IMR-90 (cell line): ENCODE measurements around the gene GLRX2. TPM values are rescaled to one million over a fixed set of nuclear protein-coding genes. Genes with fewer than 3 reads are reported as not detected.
A peak's percentile ranks its signal among the peaks of the same experiment; 100 is the strongest.

Source experiments
- ATAC-seq: fragments of 200-7000 bp; cut with Tn5 transposase; 2 replicates; pipeline ENCODE4 v1.9.1; 2020; ENCODE audit warnings: low read depth, mild to moderate bottlenecking, moderate library complexity
- BruUV-seq: library from RNA; stranded (reverse); fragments of 400-500 nt; replicated peaks from 2 replicates; lab custom pipeline; 2021; lab: Mats Ljungman, UMichigan
- CTCF ChIA-PET: fragments of 300-600 bp; formaldehyde crosslinking; extraction: SDS; loops from one replicate; lab custom pipeline; 2021; ENCODE audit warnings: antibody characterized with exemption; lab: Yijun Ruan, JAX
- POLR2A ChIA-PET: fragments of 300-600 bp; sonication (Branson Sonifier 250); formaldehyde crosslinking; loops from one replicate; lab custom pipeline; 2022; ENCODE audit warnings: antibody characterized with exemption; ENCODE audit not compliant: unreplicated experiment; lab: Charles Lee
- DNase-seq: peaks from one replicate; pipeline ENCODE4 v3.0.0; 2013
- H2AFZ ChIP-seq: replicated peaks from 2 replicates; pipeline ENCODE3; 2013; ENCODE audit warnings: low read length, mild to moderate bottlenecking; ENCODE audit not compliant: poor library complexity
- H2AK5ac ChIP-seq: 2 replicates; pipeline ENCODE4 v1.6.1; 2013; ENCODE audit warnings: low read depth, low read length, inconsistent platforms
- H2AK9ac ChIP-seq: replicated peaks from 2 replicates; pipeline ENCODE3; 2013; ENCODE audit warnings: mild to moderate bottlenecking, low read depth, low read length, moderate library complexity; ENCODE audit not compliant: poor library complexity
- H2BK120ac ChIP-seq: 2 replicates; pipeline ENCODE4 v1.6.1; 2013; ENCODE audit warnings: low read depth, low read length, inconsistent platforms
- H2BK15ac ChIP-seq: 3 replicates; pipeline ENCODE4 v1.6.1; 2013; ENCODE audit warnings: low read depth, low read length, inconsistent platforms
- H2BK20ac ChIP-seq: 2 replicates; pipeline ENCODE4 v1.6.1; 2013; ENCODE audit warnings: low read depth, mild to moderate bottlenecking, inconsistent platforms, low read length, moderate library complexity
- H2BK5ac ChIP-seq: 2 replicates; pipeline ENCODE4 v1.6.1; 2013; ENCODE audit warnings: mild to moderate bottlenecking, low read depth, low read length, inconsistent platforms; ENCODE audit not compliant: poor library complexity, severe bottlenecking
- H3K14ac ChIP-seq: replicated peaks from 2 replicates; pipeline ENCODE4 v1.6.1; 2013; ENCODE audit warnings: low read depth, low read length, inconsistent platforms
- H3K18ac ChIP-seq: 2 replicates; pipeline ENCODE4 v1.6.1; 2013; ENCODE audit warnings: low read depth, low read length, control low read depth
- H3K23ac ChIP-seq: 2 replicates; pipeline ENCODE4 v1.6.1; 2013; ENCODE audit warnings: low read depth, low read length, inconsistent platforms
- H3K27ac ChIP-seq: 2 replicates; pipeline ENCODE4 v1.5.1; 2013; ENCODE audit warnings: mild to moderate bottlenecking, control low read depth, low read length; ENCODE audit not compliant: insufficient read depth
- H3K27me3 ChIP-seq: 2 replicates; pipeline ENCODE4 v1.6.1; 2013; ENCODE audit warnings: low read length; ENCODE audit not compliant: control insufficient read depth, insufficient read depth
- H3K36me3 ChIP-seq: 2 replicates; pipeline ENCODE4 v1.6.1; 2013; ENCODE audit warnings: low read length, mixed read lengths; ENCODE audit not compliant: control insufficient read depth, insufficient read depth
- H3K4ac ChIP-seq: 2 replicates; pipeline ENCODE4 v1.6.1; 2013; ENCODE audit warnings: low read depth, low read length, inconsistent platforms
- H3K4me1 ChIP-seq: 2 replicates; pipeline ENCODE4 v1.6.1; 2013; ENCODE audit warnings: low read length, mixed read lengths; ENCODE audit not compliant: control insufficient read depth, insufficient read depth
- H3K4me2 ChIP-seq: 2 replicates; pipeline ENCODE4 v1.6.1; 2013; ENCODE audit warnings: low read depth, mild to moderate bottlenecking, control low read depth, low read length, moderate library complexity
- H3K4me3 ChIP-seq: 2 replicates; pipeline ENCODE4 v1.5.1; 2013; ENCODE audit warnings: low read depth, mild to moderate bottlenecking, control low read depth, low read length, moderate library complexity; ENCODE audit not compliant: insufficient read depth
- H3K56ac ChIP-seq: 2 replicates; pipeline ENCODE4 v1.6.1; 2013; ENCODE audit warnings: low read length, inconsistent platforms; ENCODE audit not compliant: insufficient read depth; ENCODE audit errors: extremely low read depth
- H3K79me1 ChIP-seq, 2 experiments: 2 replicates each; pipeline ENCODE4 v1.6.1; 2013; ENCODE audit warnings: low read length in 2 of 2, inconsistent platforms in 1 of 2, low read depth in 1 of 2
- H3K9ac ChIP-seq: 2 replicates; pipeline ENCODE4 v1.6.1; 2013; ENCODE audit warnings: low read depth, low read length, control low read depth
- H3K9me1 ChIP-seq: 2 replicates; pipeline ENCODE4 v1.6.1; 2013; ENCODE audit warnings: low read length, inconsistent platforms; ENCODE audit not compliant: insufficient read depth
- H3K9me3 ChIP-seq: 2 replicates; pipeline ENCODE4 v1.6.1; 2013; ENCODE audit warnings: low read length; ENCODE audit not compliant: control insufficient read depth, insufficient read depth
- H4K20me1 ChIP-seq: 2 replicates; pipeline ENCODE4 v1.6.1; 2013; ENCODE audit warnings: low read length, inconsistent platforms; ENCODE audit not compliant: insufficient read depth
- H4K5ac ChIP-seq: 2 replicates; pipeline ENCODE4 v1.6.1; 2013; ENCODE audit warnings: mild to moderate bottlenecking, low read depth, low read length, control low read depth
- H4K8ac ChIP-seq, 2 experiments: 2 replicates each; pipeline ENCODE4 v1.6.1; 2013; ENCODE audit warnings: low read depth in 2 of 2, low read length in 2 of 2, control low read depth in 1 of 2, inconsistent platforms in 1 of 2
- H4K91ac ChIP-seq: 2 replicates; pipeline ENCODE4 v1.6.1; 2013; ENCODE audit warnings: low read depth, low read length, inconsistent platforms; ENCODE audit not compliant: insufficient read depth
- BHLHE40 ChIP-seq: fragments of 150-350 bp; IDR thresholded peaks from 2 replicates; pipeline ENCODE4 v1.6.1; 2016; ENCODE audit warnings: mild to moderate bottlenecking, low read depth, low read length
- CEBPB ChIP-seq: IDR thresholded peaks from 2 replicates; pipeline ENCODE4 v1.6.1; 2012; ENCODE audit warnings: low read depth, low read length, improper control_type of control experiment
- CHD1 ChIP-seq: IDR thresholded peaks from 2 replicates; pipeline ENCODE4 v1.6.1; 2012; ENCODE audit warnings: low read depth, low read length, improper control_type of control experiment
- FOS ChIP-seq: fragments of 150-350 bp; IDR thresholded peaks from 2 replicates; pipeline ENCODE4 v1.6.1; 2016; ENCODE audit warnings: low read depth, low read length
- MAFK ChIP-seq: IDR thresholded peaks from 2 replicates; pipeline ENCODE4 v1.6.1; 2012; ENCODE audit warnings: low read depth, low read length, improper control_type of control experiment
- MAZ ChIP-seq: IDR thresholded peaks from 2 replicates; pipeline ENCODE4 v1.6.1; 2012; ENCODE audit warnings: low read depth, mild to moderate bottlenecking, low read length, improper control_type of control experiment, moderate library complexity, borderline replicate concordance
- MXI1 ChIP-seq: IDR thresholded peaks from 2 replicates; pipeline ENCODE4 v1.6.1; 2012; ENCODE audit warnings: low read depth, mild to moderate bottlenecking, low read length, moderate library complexity, borderline replicate concordance
- NFE2L2 ChIP-seq: fragments of 150-350 bp; IDR thresholded peaks from 2 replicates; pipeline ENCODE4 v1.6.1; 2016; ENCODE audit warnings: low read depth, mild to moderate bottlenecking, low read length
- POLR2A ChIP-seq: IDR thresholded peaks from 2 replicates; pipeline ENCODE4 v1.6.1; 2012; ENCODE audit warnings: mild to moderate bottlenecking, low read depth, low read length
- RAD21 ChIP-seq: IDR thresholded peaks from 2 replicates; pipeline ENCODE4 v1.6.1; 2012; ENCODE audit warnings: low read length, improper control_type of control experiment
- RCOR1 ChIP-seq: IDR thresholded peaks from 2 replicates; pipeline ENCODE4 v1.6.1; 2012; ENCODE audit warnings: mild to moderate bottlenecking, low read length, improper control_type of control experiment; ENCODE audit not compliant: insufficient replicate concordance
- RFX5 ChIP-seq: IDR thresholded peaks from 2 replicates; pipeline ENCODE4 v1.8.0; 2012; ENCODE audit warnings: low read depth, mild to moderate bottlenecking, low read length, moderate library complexity
- SMC3 ChIP-seq: fragments of 150-350 bp; IDR thresholded peaks from 2 replicates; pipeline ENCODE4 v1.6.1; 2016; ENCODE audit warnings: low read depth, mild to moderate bottlenecking, antibody characterized with exemption, low read length, moderate library complexity
- WGBS, 2 experiments: methylation state at CpG; one replicate each; pipeline versions ENCODE4 v1.1.5 to v1.1.7; 2013; ENCODE audit warnings: missing lambda C conversion rate in 2 of 2; ENCODE audit not compliant: insufficient read length in 1 of 2; ENCODE audit errors: extremely low coverage in 2 of 2; 5-methylcytosine and 5-hydroxymethylcytosine counted together
- dilution Hi-C: fragments of 300-500 bp; cut with HindIII; formaldehyde crosslinking; loops from one replicate; pipeline ENCODE4 v1.14.3; 2018; ENCODE audit warnings: low sequenced_read_pairs; ENCODE audit not compliant: unreplicated experiment
- in situ Hi-C: fragments of 300-500 bp; cut with MboI; formaldehyde crosslinking; loops from 3 replicates; pipeline ENCODE4 v1.14.3; 2019; ENCODE audit warnings: low sequenced_read_pairs, inconsistent platforms, mixed read lengths
- intact Hi-C: fragments of 100-400 bp; cut with micrococcal nuclease; formaldehyde crosslinking; loops from 2 replicates; pipeline ENCODE4 v1.10.0; 2022
- polyA plus RNA-seq, 3 experiments: library from polyadenylated mRNA; depleted of rRNA; stranded (reverse); fragments of >200 nt; gene quantifications; 2 replicates each; pipeline ENCODE4 v1.2.3, GENCODE V29; 2012; ENCODE audit warnings: low replicate concordance in 1 of 3
- total RNA-seq: library from RNA; depleted of rRNA; stranded (reverse); fragments of >200 nt; gene quantifications from 2 replicates; pipeline ENCODE4 v1.2.3, GENCODE V29; 2012
- TF ChIP-seq, protein P1 (sequence below): fragments of 150-350 bp; IDR thresholded peaks from 2 replicates; pipeline ENCODE4 v1.6.1; 2016; ENCODE audit warnings: low read depth, mild to moderate bottlenecking, low read length, moderate library complexity, borderline replicate concordance
- TF ChIP-seq, protein P2 (sequence below): fragments of 150-350 bp; IDR thresholded peaks from 2 replicates; pipeline ENCODE4 v1.6.1; 2017; ENCODE audit warnings: mild to moderate bottlenecking, antibody characterized with exemption, low read length, low read depth
- TF ChIP-seq, protein P3 (sequence below): conservative IDR thresholded peaks from 2 replicates; pipeline ENCODE4 v1.5.1; 2012; ENCODE audit warnings: mild to moderate bottlenecking, low read depth, low read length, improper control_type of control experiment

GLRX2 gene
- total and polyA plus RNA-seq, 2 of the 4 experiments (the other 2 are of a cell fraction): 2.0 to 15.9 TPM

DNA sequence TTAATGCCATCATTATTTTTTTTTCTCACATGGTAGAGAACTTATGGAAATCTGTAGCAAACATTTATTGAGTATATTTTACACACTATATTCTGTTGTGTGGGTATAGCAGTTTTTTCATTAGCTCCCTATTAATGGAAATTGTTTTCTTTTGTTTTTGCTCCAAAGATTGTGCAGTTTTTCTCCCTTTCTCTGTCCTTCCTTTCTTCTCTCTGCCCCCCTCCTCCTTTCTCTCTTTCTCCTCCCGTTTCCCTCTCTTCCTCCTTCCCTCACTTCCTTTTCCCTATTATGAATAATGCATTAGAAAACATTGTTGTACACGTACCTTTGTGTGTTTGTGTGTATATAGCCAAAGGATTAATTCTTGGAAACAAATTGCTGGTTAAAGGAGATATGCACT lies 37.2 kb upstream of the GLRX2 start:
- POLR2A ChIA-PET: no interaction called here
- peaks cover 9% of the 10 kb centered on the region; the same call in 1 of the 2 replicates for H4K20me1 ChIP-seq
- no peak overlapping the region for H2AFZ ChIP-seq
- no peaks in the 10 kb centered on the region for H3K9me3 ChIP-seq
- no peak overlapping the region for H3K4me2 ChIP-seq
- no peak overlapping the region for H3K4me3 ChIP-seq
- H3K27me3 ChIP-seq: no peaks in the 10 kb centered on the region
- H2BK15ac ChIP-seq: no peak overlapping the region
- DNase-seq: no peak
- in situ Hi-C loops: no loop called here
- no peak for ATAC-seq
- H3K9ac ChIP-seq: no peak overlapping the region
- WGBS, 2 experiments: no CpG with 5 or more reads among the region's 2 CpGs
- H4K5ac ChIP-seq: no peak overlapping the region
- no peak overlapping the region for H2AK5ac ChIP-seq
- H3K4ac ChIP-seq: no peak overlapping the region
- no peak overlapping the region for H2AK9ac ChIP-seq
- no peak overlapping the region for H4K8ac ChIP-seq
- H2BK20ac ChIP-seq: no peak overlapping the region
- TF ChIP-seq SMC3 (no peak), BHLHE40 (no peak), RAD21 (no peak), FOS (no peak), POLR2A (no peak), MAZ (no peak), MAFK (no peak), NFE2L2 (no peak), RCOR1 (no peak), RFX5 (no peak), MXI1 (no peak), CHD1 (no peak), CEBPB (no peak)
- TF ChIP-seq, protein P1, sequence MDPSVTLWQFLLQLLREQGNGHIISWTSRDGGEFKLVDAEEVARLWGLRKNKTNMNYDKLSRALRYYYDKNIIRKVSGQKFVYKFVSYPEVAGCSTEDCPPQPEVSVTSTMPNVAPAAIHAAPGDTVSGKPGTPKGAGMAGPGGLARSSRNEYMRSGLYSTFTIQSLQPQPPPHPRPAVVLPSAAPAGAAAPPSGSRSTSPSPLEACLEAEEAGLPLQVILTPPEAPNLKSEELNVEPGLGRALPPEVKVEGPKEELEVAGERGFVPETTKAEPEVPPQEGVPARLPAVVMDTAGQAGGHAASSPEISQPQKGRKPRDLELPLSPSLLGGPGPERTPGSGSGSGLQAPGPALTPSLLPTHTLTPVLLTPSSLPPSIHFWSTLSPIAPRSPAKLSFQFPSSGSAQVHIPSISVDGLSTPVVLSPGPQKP: no peak
- TF ChIP-seq, protein P2, sequence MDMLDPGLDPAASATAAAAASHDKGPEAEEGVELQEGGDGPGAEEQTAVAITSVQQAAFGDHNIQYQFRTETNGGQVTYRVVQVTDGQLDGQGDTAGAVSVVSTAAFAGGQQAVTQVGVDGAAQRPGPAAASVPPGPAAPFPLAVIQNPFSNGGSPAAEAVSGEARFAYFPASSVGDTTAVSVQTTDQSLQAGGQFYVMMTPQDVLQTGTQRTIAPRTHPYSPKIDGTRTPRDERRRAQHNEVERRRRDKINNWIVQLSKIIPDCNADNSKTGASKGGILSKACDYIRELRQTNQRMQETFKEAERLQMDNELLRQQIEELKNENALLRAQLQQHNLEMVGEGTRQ: no peak
- TF ChIP-seq, protein P3, sequence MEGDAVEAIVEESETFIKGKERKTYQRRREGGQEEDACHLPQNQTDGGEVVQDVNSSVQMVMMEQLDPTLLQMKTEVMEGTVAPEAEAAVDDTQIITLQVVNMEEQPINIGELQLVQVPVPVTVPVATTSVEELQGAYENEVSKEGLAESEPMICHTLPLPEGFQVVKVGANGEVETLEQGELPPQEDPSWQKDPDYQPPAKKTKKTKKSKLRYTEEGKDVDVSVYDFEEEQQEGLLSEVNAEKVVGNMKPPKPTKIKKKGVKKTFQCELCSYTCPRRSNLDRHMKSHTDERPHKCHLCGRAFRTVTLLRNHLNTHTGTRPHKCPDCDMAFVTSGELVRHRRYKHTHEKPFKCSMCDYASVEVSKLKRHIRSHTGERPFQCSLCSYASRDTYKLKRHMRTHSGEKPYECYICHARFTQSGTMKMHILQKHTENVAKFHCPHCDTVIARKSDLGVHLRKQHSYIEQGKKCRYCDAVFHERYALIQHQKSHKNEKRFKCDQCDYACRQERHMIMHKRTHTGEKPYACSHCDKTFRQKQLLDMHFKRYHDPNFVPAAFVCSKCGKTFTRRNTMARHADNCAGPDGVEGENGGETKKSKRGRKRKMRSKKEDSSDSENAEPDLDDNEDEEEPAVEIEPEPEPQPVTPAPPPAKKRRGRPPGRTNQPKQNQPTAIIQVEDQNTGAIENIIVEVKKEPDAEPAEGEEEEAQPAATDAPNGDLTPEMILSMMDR: no peak
- CTCF ChIA-PET: interaction anchor here (0.7 kb wide), 1 partner anchor 556 kb away, joined by 3 read pairs; no protein-coding TSS in a partner anchor
- no TSS peak for BruUV-seq
- intact Hi-C loops: no loop called here
- dilution Hi-C loops: no loop called here
- no peak overlapping the region for H3K56ac ChIP-seq
- H2BK120ac ChIP-seq: no peak overlapping the region
- H3K4me1 ChIP-seq: no peaks in the 10 kb centered on the region
- H3K27ac ChIP-seq: no peak overlapping the region
- H4K91ac ChIP-seq: no peak overlapping the region
- H3K23ac ChIP-seq: no peak overlapping the region
- H3K36me3 ChIP-seq: peaks cover 25% of the 10 kb centered on the region
- H3K18ac ChIP-seq: no peak overlapping the region
- peak overlapping the region; percentile 2 for H2BK5ac ChIP-seq
- no peaks in the 10 kb centered on the region for H3K9me1 ChIP-seq
- H3K14ac ChIP-seq: no peak overlapping the region
- peaks cover 19 to 28% of the 10 kb centered on the region in 2 experiments; a peak in 3 of 4 replicates for H3K79me1 ChIP-seq
